ENCODE data around the gene TRPV6.

DNA sequence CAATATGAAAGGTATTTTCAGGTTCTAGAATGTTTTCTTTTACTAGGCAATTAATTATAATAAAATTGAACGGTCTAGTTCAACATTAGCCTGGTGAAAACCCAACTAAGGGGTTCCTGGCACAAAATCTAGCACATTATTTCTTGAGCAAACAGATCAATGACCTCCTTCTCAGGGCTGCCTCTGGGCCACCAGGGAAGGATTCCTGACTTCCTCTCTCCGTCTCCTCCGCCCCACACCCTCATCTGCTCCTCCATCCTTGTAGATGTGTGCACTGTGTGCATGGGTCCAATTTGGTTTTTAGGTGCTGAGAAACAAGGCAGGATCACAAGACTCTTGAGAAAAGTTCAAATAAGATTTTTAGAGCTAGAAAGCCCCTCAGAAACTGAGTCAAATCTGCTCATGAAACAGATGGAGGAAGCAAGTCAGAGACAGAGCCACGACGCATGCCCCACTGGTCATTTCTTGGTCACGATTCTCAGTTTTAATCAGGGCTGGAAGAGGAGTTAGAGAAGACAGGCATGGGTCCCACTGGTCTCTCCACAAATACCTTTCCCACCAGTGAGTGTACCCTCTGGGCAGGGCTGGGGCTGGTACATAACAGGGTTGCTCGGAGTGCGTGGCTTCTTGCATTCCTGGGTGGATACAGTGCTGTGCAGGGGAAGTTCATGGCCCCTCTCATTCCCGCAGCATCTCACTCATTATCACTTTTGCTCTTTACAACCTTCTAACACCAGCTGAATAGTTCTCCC is 3.8 kb downstream of the TRPV6 start:
- TF ChIP-seq POLR2A (IDR thresholded peaks at IDR 0.05; ENCODE audit: low read length), result no peak
- TF ChIP-seq GATA1 (IDR thresholded peaks at IDR 0.05; ENCODE audit: low read depth, low read length), result no peak
